ENCODE data around the gene GOLGA6L10.

Gene GOLGA6L10

DNA sequence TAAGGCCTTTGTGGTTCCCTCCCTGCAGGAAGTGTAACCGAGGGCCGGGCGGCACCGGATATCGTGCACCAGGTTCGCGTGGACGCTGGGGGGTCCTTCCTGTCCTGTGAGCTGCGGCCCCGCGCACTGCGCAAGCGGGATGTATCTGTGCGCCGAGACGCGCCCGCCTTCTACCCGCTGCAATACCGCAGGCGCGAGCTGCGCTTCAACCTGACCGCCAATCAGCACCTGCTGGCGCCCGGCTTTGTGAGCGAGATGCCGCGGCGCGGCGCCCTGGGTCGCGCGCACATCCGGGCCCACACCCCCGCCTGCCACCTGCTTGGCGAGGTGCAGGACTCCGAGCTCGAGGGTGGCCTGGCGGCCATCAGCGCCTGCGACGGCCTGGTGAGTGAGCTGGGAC is 50.8 kb downstream of the GOLGA6L10 start:
- DNase-seq (ENCODE audit: low read depth) = no peak

GRCh38 chr15:82298032-82298431 is 51.2 kb downstream of the GOLGA6L10 start:
- no peak for DNase-seq (ENCODE audit: low read depth)

- DNase-seq (ENCODE audit: low read depth) = no peak
These were observed 51.7 kb downstream of the GOLGA6L10 start for GRCh38 chr15:82297546-82297945.

- no peak for DNase-seq (ENCODE audit: low read depth)
These were observed 55.1 kb downstream of the GOLGA6L10 start for GRCh38 chr15:82294061-82294690.

GRCh38 chr15:82292271-82292670 is 57.0 kb downstream of the GOLGA6L10 start:
- DNase-seq (ENCODE audit: low read depth) = no peak
